K562 (cell line): ENCODE data around the gene B3GNT9. TPM values are rescaled to one million over a fixed set of nuclear protein-coding genes. Genes with fewer than 3 reads are reported as not detected.

ENCODE experiments used
- CHD1 ChIP-seq: fragments of 200-600 bp; sonication (generic); IDR thresholded peaks from one replicate; pipeline ENCODE4 v1.6.1; 2012; ENCODE audit warnings: mild to moderate bottlenecking, moderate library complexity, low read length, inconsistent platforms
- CHD2 ChIP-seq: IDR thresholded peaks from 2 replicates; pipeline ENCODE4 v1.6.1; 2011; ENCODE audit warnings: low read depth, low read length
- FUS ChIP-seq: fragments of 200-400 bp; formaldehyde crosslinking; optimal IDR thresholded peaks from 2 replicates; pipeline ENCODE3; 2017; ENCODE audit warnings: low read depth, low read length
- ILF3 ChIP-seq: fragments of 450-650 bp; IDR thresholded peaks from 2 replicates; pipeline ENCODE4 v1.6.1; 2018; ENCODE audit warnings: antibody characterized with exemption, mild to moderate bottlenecking, moderate library complexity, borderline replicate concordance
- RBBP5 ChIP-seq: fragments of 200-600 bp; sonication (generic); IDR thresholded peaks from 2 replicates; pipeline ENCODE4 v1.6.1; 2012; ENCODE audit warnings: borderline replicate concordance, mild to moderate bottlenecking, low read length, control low read depth, inconsistent platforms; ENCODE audit not compliant: insufficient read depth, poor library complexity, severe bottlenecking
- RBM15 ChIP-seq: fragments of 200-400 bp; formaldehyde crosslinking; IDR thresholded peaks from 2 replicates; pipeline ENCODE4 v1.6.1; 2018; ENCODE audit warnings: mild to moderate bottlenecking, low read length, moderate library complexity; ENCODE audit not compliant: insufficient read depth
- SIN3A ChIP-seq, 2 experiments: fragments of 150-350 bp in 1 of 2; IDR thresholded peaks; 2 replicates each; pipeline ENCODE4 v1.6.1; 2011 to 2016; ENCODE audit warnings: borderline replicate concordance in 2 of 2, low read depth in 2 of 2, low read length in 2 of 2, mild to moderate bottlenecking in 2 of 2, moderate library complexity in 2 of 2; ENCODE audit not compliant: control insufficient read depth in 1 of 2
- SMAD3 ChIP-seq: fragments of 450-650 bp; formaldehyde crosslinking; conservative IDR thresholded peaks from 2 replicates; pipeline ENCODE4 v1.4.0; 2020; ENCODE audit warnings: mild to moderate bottlenecking
- TCF3 ChIP-seq: sonication (generic); formaldehyde crosslinking; IDR thresholded peaks from 2 replicates; pipeline ENCODE4 v1.4.0; 2020; ENCODE audit warnings: mild to moderate bottlenecking, missing genetic modification reagents
- TGIF2 ChIP-seq: sonication (generic); formaldehyde crosslinking; IDR thresholded peaks from 2 replicates; pipeline ENCODE4 v1.8.1; 2022; ENCODE audit warnings: mild to moderate bottlenecking, missing genetic modification reagents, moderate library complexity
- XRCC3 ChIP-seq: fragments of 450-650 bp; IDR thresholded peaks from 2 replicates; pipeline ENCODE4 v1.6.1; 2017; ENCODE audit warnings: mild to moderate bottlenecking, moderate library complexity
- ZFPM2 ChIP-seq: fragments of 250-450 bp; sonication (Bioruptor Pico); IDR thresholded peaks from 2 replicates; pipeline ENCODE4 v1.5.1; 2022; ENCODE audit warnings: mild to moderate bottlenecking
- ZKSCAN1 ChIP-seq: fragments of 150-350 bp; IDR thresholded peaks from 2 replicates; pipeline ENCODE4 v1.6.1; 2016; ENCODE audit warnings: low read depth, low read length
- ZNF143 ChIP-seq: sonication (generic); formaldehyde crosslinking; IDR thresholded peaks from 2 replicates; pipeline ENCODE4 v1.9.0; 2022; ENCODE audit warnings: mild to moderate bottlenecking, missing genetic modification reagents
- ZNF23 ChIP-seq: fragments of 250-450 bp; sonication (Bioruptor Pico); IDR thresholded peaks from 2 replicates; pipeline ENCODE4 v1.4.0; 2020; ENCODE audit warnings: mild to moderate bottlenecking
- ZNF583 ChIP-seq: fragments of 250-450 bp; sonication (Bioruptor Pico); IDR thresholded peaks from 2 replicates; pipeline ENCODE4 v1.4.0; 2020
- ZNF696 ChIP-seq: fragments of 250-450 bp; sonication (Bioruptor Pico); conservative IDR thresholded peaks from 2 replicates; pipeline ENCODE4 v1.4.0; 2020; ENCODE audit warnings: mild to moderate bottlenecking, moderate library complexity
- polyA plus RNA-seq, 8 experiments: library from polyadenylated mRNA; depleted of rRNA in 4 of 8; stranded (reverse) in 5 of 8; unstranded in 3 of 8; fragments of >200 nt; fragmentation: Nextera tagmentation in 2 of 8; fragmentation: Illumina TruSeq in 1 of 8; extraction: Ambion mirVana in 2 of 8; extraction: Trizol in 1 of 8; gene quantifications; 2 replicates each; pipeline versions ENCODE4 v1.2.1 to v1.2.3, GENCODE V29; 2011 to 2014; ENCODE audit warnings: inconsistent platforms in 1 of 8, missing spikeins in 1 of 8
- total RNA-seq, 7 experiments: library from RNA; depleted of rRNA in 6 of 7; stranded (reverse); fragments of >200 nt in 6 of 7; fragmentation: Illumina TruSeq in 2 of 7; extraction: Trizol in 2 of 7; gene quantifications; 2 replicates each; pipeline versions ENCODE4 v1.2.1 to v1.2.3, GENCODE V29; 2011 to 2021; ENCODE audit warnings: low replicate concordance in 1 of 7
- TF ChIP-seq, protein P1 (sequence below): fragments of 450-650 bp; formaldehyde crosslinking; IDR thresholded peaks from 2 replicates; pipeline ENCODE4 v1.4.0; 2020; ENCODE audit warnings: mild to moderate bottlenecking, moderate library complexity
- TF ChIP-seq, protein P2 (sequence below): fragments of 250-450 bp; sonication (Bioruptor Pico); IDR thresholded peaks from 2 replicates; pipeline ENCODE4 v1.8.0; 2021; ENCODE audit warnings: moderate library complexity, mild to moderate bottlenecking, inconsistent platforms
- TF ChIP-seq, protein P3 (sequence below): sonication (generic); formaldehyde crosslinking; IDR thresholded peaks from 2 replicates; pipeline ENCODE4 v1.9.0; 2022; ENCODE audit warnings: mild to moderate bottlenecking, missing genetic modification reagents
- TF ChIP-seq, protein P4 (sequence below): sonication (generic); IDR thresholded peaks from 2 replicates; pipeline ENCODE4 v1.6.1; 2016
- TF ChIP-seq, protein P5 (sequence below): sonication (generic); formaldehyde crosslinking; IDR thresholded peaks from 2 replicates; pipeline ENCODE4 v1.8.0; 2022; ENCODE audit warnings: mild to moderate bottlenecking, missing genetic modification reagents

The B3GNT9 gene
- total and polyA plus RNA-seq, 9 of the 15 experiments (the other 6 are each of a cell fraction or from before 2014, with no cell fraction given) = 0.01 to 1.8 (median 1.1) TPM; not detected in 1

DNA sequence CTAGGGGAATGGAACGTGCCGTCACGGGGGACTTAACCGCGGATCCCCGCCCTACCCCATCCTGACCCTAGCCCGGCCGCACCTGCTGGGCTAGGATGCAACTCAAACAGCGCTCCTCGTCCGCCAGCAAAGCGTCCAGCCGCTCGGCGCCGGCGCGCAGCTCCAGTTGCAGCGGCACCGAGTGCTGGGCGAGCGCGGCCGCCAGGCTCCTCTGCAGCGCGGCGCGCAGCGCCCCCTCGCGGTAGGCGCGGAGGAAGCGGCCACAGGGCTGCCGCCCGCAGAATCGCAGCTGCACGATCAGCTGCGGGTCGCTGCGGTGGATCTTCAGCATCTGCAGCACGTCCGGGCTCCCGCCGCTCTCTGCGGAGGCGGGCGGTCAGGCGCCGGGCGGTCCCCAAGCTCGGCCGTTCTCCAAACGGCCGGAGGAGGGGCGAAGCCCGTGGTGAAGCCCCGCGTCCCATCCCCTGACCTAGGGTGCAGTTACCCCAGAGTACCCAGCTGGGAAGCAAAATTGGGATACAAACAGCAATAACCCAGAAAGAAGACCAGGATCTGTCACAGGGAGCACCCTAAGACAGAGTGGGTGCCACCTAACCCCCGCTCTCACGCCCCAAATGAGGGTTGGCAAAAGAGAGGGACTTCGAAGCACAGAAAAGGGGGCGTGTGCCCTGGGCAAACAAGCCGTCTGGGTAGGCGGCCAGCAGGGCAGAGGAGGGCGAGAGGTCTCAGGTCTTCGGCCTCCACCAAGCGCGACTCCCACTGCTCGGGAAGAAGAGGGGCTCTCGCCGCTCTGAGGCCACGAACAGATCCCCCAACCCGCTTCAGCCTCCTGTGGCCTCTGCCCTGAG, 4.7 kb upstream of the B3GNT9 start (continued):
- TF ChIP-seq ZNF143 (CRISPR knock-in tag) (0 out of 2 replicates have a peak, but pooled peaks have one; percentile 22), CHD1 (no peak), FUS (peak; percentile 87), SIN3A (IDR thresholded peaks at IDR 0.05; ENCODE audit: borderline replicate concordance in 2 of 2, control insufficient read depth in 1 of 2, low read depth in 2 of 2, low read length in 2 of 2) (peak in 1 of 2 experiments; percentile 50; a peak in 2 of 4 replicates), ZKSCAN1 (peak; percentile 54; the same call in 1 of the 2 replicates), XRCC3 (no peak), ZFPM2 (no peak), TGIF2 (no peak), ZNF23 (CRISPR knock-in tag) (no peak), CHD2 (no peak), ZNF583 (CRISPR knock-in tag) (no peak), RBBP5 (peak; percentile 41), RBM15 (no peak), ILF3 (no peak), ZNF696 (CRISPR knock-in tag) (no peak), TCF3 (peak; percentile 9; the same call in 1 of the 2 replicates), SMAD3 (CRISPR knock-in tag) (no peak)
- TF ChIP-seq, protein P1, sequence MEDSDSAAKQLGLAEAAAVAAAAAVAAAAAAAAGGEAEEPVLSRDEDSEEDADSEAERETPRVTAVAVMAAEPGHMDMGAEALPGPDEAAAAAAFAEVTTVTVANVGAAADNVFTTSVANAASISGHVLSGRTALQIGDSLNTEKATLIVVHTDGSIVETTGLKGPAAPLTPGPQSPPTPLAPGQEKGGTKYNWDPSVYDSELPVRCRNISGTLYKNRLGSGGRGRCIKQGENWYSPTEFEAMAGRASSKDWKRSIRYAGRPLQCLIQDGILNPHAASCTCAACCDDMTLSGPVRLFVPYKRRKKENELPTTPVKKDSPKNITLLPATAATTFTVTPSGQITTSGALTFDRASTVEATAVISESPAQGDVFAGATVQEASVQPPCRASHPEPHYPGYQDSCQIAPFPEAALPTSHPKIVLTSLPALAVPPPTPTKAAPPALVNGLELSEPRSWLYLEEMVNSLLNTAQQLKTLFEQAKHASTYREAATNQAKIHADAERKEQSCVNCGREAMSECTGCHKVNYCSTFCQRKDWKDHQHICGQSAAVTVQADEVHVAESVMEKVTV = peak; percentile 72
- TF ChIP-seq, protein P2, sequence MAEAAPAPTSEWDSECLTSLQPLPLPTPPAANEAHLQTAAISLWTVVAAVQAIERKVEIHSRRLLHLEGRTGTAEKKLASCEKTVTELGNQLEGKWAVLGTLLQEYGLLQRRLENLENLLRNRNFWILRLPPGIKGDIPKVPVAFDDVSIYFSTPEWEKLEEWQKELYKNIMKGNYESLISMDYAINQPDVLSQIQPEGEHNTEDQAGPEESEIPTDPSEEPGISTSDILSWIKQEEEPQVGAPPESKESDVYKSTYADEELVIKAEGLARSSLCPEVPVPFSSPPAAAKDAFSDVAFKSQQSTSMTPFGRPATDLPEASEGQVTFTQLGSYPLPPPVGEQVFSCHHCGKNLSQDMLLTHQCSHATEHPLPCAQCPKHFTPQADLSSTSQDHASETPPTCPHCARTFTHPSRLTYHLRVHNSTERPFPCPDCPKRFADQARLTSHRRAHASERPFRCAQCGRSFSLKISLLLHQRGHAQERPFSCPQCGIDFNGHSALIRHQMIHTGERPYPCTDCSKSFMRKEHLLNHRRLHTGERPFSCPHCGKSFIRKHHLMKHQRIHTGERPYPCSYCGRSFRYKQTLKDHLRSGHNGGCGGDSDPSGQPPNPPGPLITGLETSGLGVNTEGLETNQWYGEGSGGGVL (CRISPR knock-in tag) = no peak
- TF ChIP-seq, protein P3, sequence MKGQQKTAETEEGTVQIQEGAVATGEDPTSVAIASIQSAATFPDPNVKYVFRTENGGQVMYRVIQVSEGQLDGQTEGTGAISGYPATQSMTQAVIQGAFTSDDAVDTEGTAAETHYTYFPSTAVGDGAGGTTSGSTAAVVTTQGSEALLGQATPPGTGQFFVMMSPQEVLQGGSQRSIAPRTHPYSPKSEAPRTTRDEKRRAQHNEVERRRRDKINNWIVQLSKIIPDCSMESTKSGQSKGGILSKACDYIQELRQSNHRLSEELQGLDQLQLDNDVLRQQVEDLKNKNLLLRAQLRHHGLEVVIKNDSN (CRISPR knock-in tag) = 0 out of 2 replicates have a peak, but pooled peaks have one; percentile 15
- TF ChIP-seq, protein P4, sequence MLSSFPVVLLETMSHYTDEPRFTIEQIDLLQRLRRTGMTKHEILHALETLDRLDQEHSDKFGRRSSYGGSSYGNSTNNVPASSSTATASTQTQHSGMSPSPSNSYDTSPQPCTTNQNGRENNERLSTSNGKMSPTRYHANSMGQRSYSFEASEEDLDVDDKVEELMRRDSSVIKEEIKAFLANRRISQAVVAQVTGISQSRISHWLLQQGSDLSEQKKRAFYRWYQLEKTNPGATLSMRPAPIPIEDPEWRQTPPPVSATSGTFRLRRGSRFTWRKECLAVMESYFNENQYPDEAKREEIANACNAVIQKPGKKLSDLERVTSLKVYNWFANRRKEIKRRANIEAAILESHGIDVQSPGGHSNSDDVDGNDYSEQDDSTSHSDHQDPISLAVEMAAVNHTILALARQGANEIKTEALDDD = no peak
- TF ChIP-seq, protein P5, sequence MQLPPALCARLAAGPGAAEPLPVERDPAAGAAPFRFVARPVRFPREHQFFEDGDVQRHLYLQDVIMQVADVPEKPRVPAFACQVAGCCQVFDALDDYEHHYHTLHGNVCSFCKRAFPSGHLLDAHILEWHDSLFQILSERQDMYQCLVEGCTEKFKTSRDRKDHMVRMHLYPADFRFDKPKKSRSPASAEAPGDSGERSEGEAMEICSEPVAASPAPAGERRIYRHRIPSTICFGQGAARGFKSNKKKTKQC (CRISPR knock-in tag) = no peak
